H1 (cell line): ENCODE results near the gene FAM98A. TPM values are rescaled to one million over a fixed set of nuclear protein-coding genes. Genes with fewer than 3 reads are reported as not detected.

Experiments
- ATF3 ChIP-seq: IDR thresholded peaks from 2 replicates; pipeline ENCODE4 v1.6.1; 2011; ENCODE audit warnings: low read depth, mild to moderate bottlenecking, low read length; ENCODE audit not compliant: insufficient read depth
- CBX5 ChIP-seq: fragments of 300-800, 300-1000 bp; sonication (generic); IDR thresholded peaks from 2 replicates; pipeline ENCODE4 v1.7.1; 2016; ENCODE audit warnings: antibody characterized with exemption, low read length, low read depth
- CBX8 ChIP-seq: fragments of 300-800, 300-1000 bp; sonication (generic); IDR thresholded peaks from 2 replicates; pipeline ENCODE4 v1.7.1; 2016; ENCODE audit warnings: low read depth, low read length, borderline replicate concordance
- CHD1 ChIP-seq: IDR thresholded peaks from 2 replicates; pipeline ENCODE4 v1.6.1; 2012; ENCODE audit warnings: low read depth, low read length, improper control_type of control experiment
- CHD7 ChIP-seq: fragments of 300-600 bp; sonication (generic); IDR thresholded peaks from 2 replicates; pipeline ENCODE4 v1.7.1; 2012; ENCODE audit warnings: low read length, moderate library complexity, mild to moderate bottlenecking, inconsistent platforms; ENCODE audit not compliant: insufficient replicate concordance
- CREB1 ChIP-seq: IDR thresholded peaks from 2 replicates; pipeline ENCODE4 v1.6.1; 2012; ENCODE audit warnings: inconsistent platforms
- RAD21 ChIP-seq, 2 experiments: IDR thresholded peaks in 1 of 2; conservative IDR thresholded peaks in 1 of 2; 2 replicates each; pipeline ENCODE4 v1.6.1; 2011; ENCODE audit warnings: low read depth in 2 of 2, low read length in 2 of 2, improper control_type of control experiment in 1 of 2, inconsistent platforms in 1 of 2, mild to moderate bottlenecking in 1 of 2, moderate library complexity in 1 of 2
- YY1 ChIP-seq: IDR thresholded peaks from 2 replicates; pipeline ENCODE4 v1.6.1; 2011; ENCODE audit warnings: low read depth, mild to moderate bottlenecking, low read length
- polyA plus RNA-seq, 7 experiments: library from polyadenylated mRNA; depleted of rRNA in 3 of 7; stranded (reverse) in 5 of 7; unstranded in 2 of 7; fragments of >200 nt in 5 of 7; fragments of 200-250 nt in 2 of 7; gene quantifications; 1 replicate in 5 of 7; 2 replicates in 1 of 7; 4 replicates in 1 of 7; pipeline versions ENCODE4 v1.2.1 to v1.2.3, GENCODE V29; 2011 to 2013; ENCODE audit warnings: missing spikeins in 2 of 7, mixed read lengths in 2 of 7
- total RNA-seq: library from RNA; stranded (reverse); fragmentation: NEBNext Ultra II Directional; extraction: Animal tissue kit (Norgen Biotek cat#: 25700); gene quantifications from 2 replicates; pipeline ENCODE4 v1.2.1, GENCODE V29; 2021

Gene FAM98A
- total and polyA plus RNA-seq, 2 of the 8 experiments (the other 6 are each of a cell fraction or from before 2014, with no cell fraction given), result 53.2 to 103 TPM

- TF ChIP-seq CBX5, result no peak
- no peak for TF ChIP-seq CBX8
- peak; percentile 88 for TF ChIP-seq CHD7
- no peak for TF ChIP-seq CHD1
- TF ChIP-seq ATF3, result no peak
- TF ChIP-seq RAD21 (IDR thresholded peaks at IDR 0.05 in 1 of 2, conservative IDR thresholded peaks at IDR 0.05 in 1 of 2; ENCODE audit: low read depth in 2 of 2, low read length in 2 of 2), result peak; percentile 82 to 88
- peak; percentile 14; the same call in 1 of the 2 replicates for TF ChIP-seq YY1
- TF ChIP-seq CREB1, result peak; percentile 16; the same call in 1 of the 2 replicates
These were observed 15.7 kb downstream of the FAM98A start (continued) for GRCh38 chr2:33583194-33583938.
